ENCODE data around the gene VPS37D. TPM values are rescaled to one million over a fixed set of nuclear protein-coding genes. Genes with fewer than 3 reads are reported as not detected.

Gene VPS37D
- total and polyA plus RNA-seq, 10 of the 15 experiments (the other 5 are each of a cell fraction or from before 2014, with no cell fraction given), result 0.10 to 0.45 (median 0.16) TPM; not detected in 6

DNA sequence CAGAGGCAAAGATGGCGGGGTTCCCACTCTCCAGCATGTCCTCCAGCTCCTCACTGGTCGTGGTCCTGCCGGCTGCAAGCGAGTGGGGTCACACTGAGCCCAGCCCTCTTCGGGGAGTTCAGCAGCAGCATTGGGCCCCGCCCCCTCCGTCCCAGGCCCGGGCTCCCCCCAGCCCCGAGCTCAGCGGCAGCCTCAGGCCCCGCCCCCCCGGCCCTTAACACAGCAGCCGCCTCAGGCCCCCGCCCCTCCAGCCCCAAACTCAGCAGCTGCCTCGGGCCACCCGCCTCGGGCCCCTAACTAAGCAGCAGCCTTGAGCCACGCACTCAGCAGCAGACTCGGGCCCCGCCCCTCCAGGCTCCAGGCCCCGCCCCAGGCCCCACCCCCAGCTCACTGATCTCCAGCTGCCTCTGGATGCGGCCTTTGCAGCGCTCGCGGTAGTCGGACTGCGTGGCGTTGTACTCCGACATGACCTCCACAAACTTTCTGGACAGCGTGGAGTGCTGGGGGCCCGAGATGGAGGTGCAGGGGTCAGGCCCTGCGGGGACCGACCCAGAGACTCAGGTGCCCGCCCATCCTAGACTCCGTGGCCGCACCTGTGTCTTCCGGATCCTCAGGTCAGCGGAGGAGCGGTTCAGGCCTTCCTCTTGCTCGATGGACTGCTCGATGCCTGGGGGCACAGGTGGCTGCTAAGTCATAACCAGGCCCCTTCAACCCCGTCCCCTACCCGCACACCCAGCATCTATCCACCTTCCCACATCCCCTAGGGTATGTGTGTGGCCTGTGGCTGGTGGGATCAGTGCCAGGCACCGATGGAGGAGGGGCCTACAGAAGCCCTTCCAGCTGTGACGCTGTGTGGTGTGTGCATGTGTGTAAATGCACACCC, 36.4 kb downstream of the VPS37D start (continued):
- TF ChIP-seq, protein P1, sequence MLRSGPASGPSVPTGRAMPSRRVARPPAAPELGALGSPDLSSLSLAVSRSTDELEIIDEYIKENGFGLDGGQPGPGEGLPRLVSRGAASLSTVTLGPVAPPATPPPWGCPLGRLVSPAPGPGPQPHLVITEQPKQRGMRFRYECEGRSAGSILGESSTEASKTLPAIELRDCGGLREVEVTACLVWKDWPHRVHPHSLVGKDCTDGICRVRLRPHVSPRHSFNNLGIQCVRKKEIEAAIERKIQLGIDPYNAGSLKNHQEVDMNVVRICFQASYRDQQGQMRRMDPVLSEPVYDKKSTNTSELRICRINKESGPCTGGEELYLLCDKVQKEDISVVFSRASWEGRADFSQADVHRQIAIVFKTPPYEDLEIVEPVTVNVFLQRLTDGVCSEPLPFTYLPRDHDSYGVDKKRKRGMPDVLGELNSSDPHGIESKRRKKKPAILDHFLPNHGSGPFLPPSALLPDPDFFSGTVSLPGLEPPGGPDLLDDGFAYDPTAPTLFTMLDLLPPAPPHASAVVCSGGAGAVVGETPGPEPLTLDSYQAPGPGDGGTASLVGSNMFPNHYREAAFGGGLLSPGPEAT (IDR thresholded peaks at IDR 0.05; ENCODE audit: low read depth), result no peak
- TF ChIP-seq IKZF1 (conservative IDR thresholded peaks at IDR 0.05) (no peak), RAD51 (IDR thresholded peaks at IDR 0.05) (no peak)

DNA sequence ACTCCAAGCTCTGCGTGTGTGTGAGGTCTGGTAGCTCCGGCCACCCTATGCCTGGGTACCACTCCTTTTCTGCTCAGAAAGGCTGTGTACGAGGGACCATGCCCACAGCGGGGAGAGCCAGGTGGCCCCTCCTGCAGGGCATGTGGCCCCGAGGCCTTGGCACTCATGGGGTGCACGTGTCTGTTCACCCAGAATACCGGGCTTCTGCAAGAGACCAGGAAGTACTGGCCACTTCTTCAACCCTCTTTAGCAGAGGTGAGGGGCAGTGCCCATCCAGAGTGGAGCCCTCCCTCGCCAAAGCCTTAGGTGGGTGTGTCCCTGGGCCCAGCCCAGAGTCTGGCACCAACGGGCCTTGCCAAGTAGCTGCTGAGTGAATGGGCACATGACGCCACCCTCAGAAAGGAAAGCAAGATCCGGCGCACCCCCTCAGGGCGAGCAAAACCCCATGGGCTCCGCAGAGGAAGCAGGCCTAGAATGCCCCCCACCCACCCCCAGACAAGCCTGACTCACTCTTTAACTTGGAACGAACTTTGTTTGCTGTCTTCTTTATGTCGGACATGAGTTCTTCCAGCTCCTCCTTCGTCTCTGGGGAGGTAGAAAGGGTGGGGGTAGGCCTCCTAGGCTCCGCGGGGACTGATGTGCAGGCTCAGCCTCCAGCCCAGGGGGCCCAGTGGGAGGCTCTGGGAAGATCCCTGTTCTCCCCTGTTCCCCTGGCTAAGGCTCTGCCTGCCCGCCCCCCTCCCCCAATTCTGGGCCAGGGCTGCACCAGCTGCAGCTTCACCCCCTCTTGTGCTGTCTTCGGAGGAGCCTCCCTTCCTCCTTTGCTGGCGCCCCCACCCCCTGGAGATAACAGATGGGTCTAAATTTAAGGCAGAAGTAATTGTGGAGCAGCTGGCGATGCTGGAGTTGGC, 37.3 kb downstream of the VPS37D start:
- ChIA-PET SMC1A (ENCODE audit: uncharacterized antibody, unreplicated experiment) (no interaction called here), RAD21 (ENCODE audit: unreplicated experiment) (no interaction called here), POLR2A (interaction anchor here (0.6 to 0.7 kb wide), 2 partner anchors 74 to 659 kb away, joined by 3 to 4 read pairs; no protein-coding TSS in a partner anchor), CTCF (no interaction called here)
- H4K20me1 ChIP-seq (ENCODE audit: control insufficient read depth, insufficient read depth), result no peaks in the 10 kb centered on the region
- no peak for DNase-seq (ENCODE audit: low read depth, low spot score)
- H3K27ac ChIP-seq (ENCODE audit: control insufficient read depth, insufficient read depth), result no peak overlapping the region
- no peak overlapping the region for H3K9ac ChIP-seq (ENCODE audit: control insufficient read depth, insufficient read depth, low read length)
- H3K9me3 ChIP-seq (replicated peaks; ENCODE audit: control insufficient read depth, insufficient read depth, low read length), result no peaks in the 10 kb centered on the region
- no peaks in the 10 kb centered on the region for H3K79me2 ChIP-seq (ENCODE audit: control insufficient read depth, insufficient read depth, low read length)
- BruUV-seq (replicated peaks), result no TSS peak
- no peaks in the 10 kb centered on the region for H3K27me3 ChIP-seq (replicated peaks in 1 of 2; ENCODE audit: control insufficient read depth in 2 of 2, insufficient read depth in 2 of 2, low read length in 1 of 2)
- no peak for FAIRE-seq
- intact Hi-C loops (cut with micrococcal nuclease; ENCODE audit: unreplicated experiment), result no loop called here
- WGBS (ENCODE audit: insufficient coverage, insufficient replicate concordance, low lambda C conversion rate, missing lambda C conversion rate), result 71% methylated on average over 23 of the region's 23 CpGs
- in situ Hi-C loops (cut with MboI), result no loop called here
- H3K4me1 ChIP-seq (ENCODE audit: control insufficient read depth, insufficient read depth, low read length), result no peaks in the 10 kb centered on the region
- H2AFZ ChIP-seq (ENCODE audit: control insufficient read depth, low read depth, low read length), result no peak overlapping the region
- no peak overlapping the region for H3K4me3 ChIP-seq
- H3K4me2 ChIP-seq (ENCODE audit: control insufficient read depth, insufficient read depth), result no peak overlapping the region
- peaks cover 0 to under 1% of the 10 kb centered on the region in 2 experiments; a peak in 3 of 4 replicates for H3K36me3 ChIP-seq (ENCODE audit: control insufficient read depth in 2 of 2, insufficient read depth in 2 of 2, low read length in 1 of 2)
- ATAC-seq, result no peak
- TF ChIP-seq MTA3 (IDR thresholded peaks at IDR 0.05; ENCODE audit: borderline replicate concordance, low read length) (no peak), CHD4 (IDR thresholded peaks at IDR 0.05) (no peak), KLF5 (IDR thresholded peaks at IDR 0.05; ENCODE audit: partially characterized antibody) (no peak), ZSCAN29 (IDR thresholded peaks at IDR 0.05) (no peak), BRCA1 (IDR thresholded peaks at IDR 0.05; ENCODE audit: low read depth, low read length) (no peak), SP1 (IDR thresholded peaks at IDR 0.05; ENCODE audit: low read depth, low read length) (no peak), RUNX3 (IDR thresholded peaks at IDR 0.05; ENCODE audit: low read length) (no peak), PAX8 (IDR thresholded peaks at IDR 0.05) (no peak), ZNF622 (IDR thresholded peaks at IDR 0.05) (no peak), NR2F1 (conservative IDR thresholded peaks at IDR 0.05) (no peak), SIN3A (IDR thresholded peaks at IDR 0.05; ENCODE audit: low read depth, low read length) (no peak), IKZF1 (conservative IDR thresholded peaks at IDR 0.05) (no peak), ZBED1 (IDR thresholded peaks at IDR 0.05; ENCODE audit: borderline replicate concordance) (no peak)
- TF ChIP-seq, protein P2, sequence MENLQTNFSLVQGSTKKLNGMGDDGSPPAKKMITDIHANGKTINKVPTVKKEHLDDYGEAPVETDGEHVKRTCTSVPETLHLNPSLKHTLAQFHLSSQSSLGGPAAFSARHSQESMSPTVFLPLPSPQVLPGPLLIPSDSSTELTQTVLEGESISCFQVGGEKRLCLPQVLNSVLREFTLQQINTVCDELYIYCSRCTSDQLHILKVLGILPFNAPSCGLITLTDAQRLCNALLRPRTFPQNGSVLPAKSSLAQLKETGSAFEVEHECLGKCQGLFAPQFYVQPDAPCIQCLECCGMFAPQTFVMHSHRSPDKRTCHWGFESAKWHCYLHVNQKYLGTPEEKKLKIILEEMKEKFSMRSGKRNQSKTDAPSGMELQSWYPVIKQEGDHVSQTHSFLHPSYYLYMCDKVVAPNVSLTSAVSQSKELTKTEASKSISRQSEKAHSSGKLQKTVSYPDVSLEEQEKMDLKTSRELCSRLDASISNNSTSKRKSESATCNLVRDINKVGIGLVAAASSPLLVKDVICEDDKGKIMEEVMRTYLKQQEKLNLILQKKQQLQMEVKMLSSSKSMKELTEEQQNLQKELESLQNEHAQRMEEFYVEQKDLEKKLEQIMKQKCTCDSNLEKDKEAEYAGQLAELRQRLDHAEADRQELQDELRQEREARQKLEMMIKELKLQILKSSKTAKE (IDR thresholded peaks at IDR 0.05; ENCODE audit: low read depth, poor library complexity, severe bottlenecking), result no peak
- TF ChIP-seq, protein P1 (IDR thresholded peaks at IDR 0.05; ENCODE audit: low read depth), result no peak

Measured in GM12878 (cell line).